BJ (cell line): ENCODE results near the gene C1orf50. TPM values are rescaled to one million over a fixed set of nuclear protein-coding genes. Genes with fewer than 3 reads are reported as not detected.

Source experiments
- CTCF ChIA-PET: fragments of 350-600 bp; formaldehyde crosslinking; extraction: SDS; loops from one replicate; lab custom pipeline; 2021; ENCODE audit warnings: antibody characterized with exemption, inconsistent platforms; lab: Yijun Ruan, JAX
- POLR2A ChIA-PET: fragments of 300-600 bp; sonication (Branson Sonifier 250); formaldehyde crosslinking; extraction: SDS; loops from one replicate; lab custom pipeline; 2021; ENCODE audit warnings: antibody characterized with exemption; lab: Charles Lee
- DNase-seq: peaks from one replicate; pipeline ENCODE4 v3.0.0-alpha.2; 2011; ENCODE audit warnings: low read depth
- H3K27me3 ChIP-seq: 2 replicates; pipeline ENCODE4 v1.6.0; 2011; ENCODE audit warnings: low read length; ENCODE audit not compliant: control insufficient read depth, insufficient read depth
- H3K36me3 ChIP-seq: 2 replicates; pipeline ENCODE4 v1.5.1; 2011; ENCODE audit warnings: low read length; ENCODE audit not compliant: control insufficient read depth, insufficient read depth
- H3K4me3 ChIP-seq: 2 replicates; pipeline ENCODE4 v1.5.1; 2011; ENCODE audit warnings: low read depth, mild to moderate bottlenecking, control low read depth, low read length
- polyA plus RNA-seq: library from polyadenylated mRNA; depleted of rRNA; stranded (reverse); fragments of >200 nt; gene quantifications from 2 replicates; pipeline ENCODE4 v1.2.3, GENCODE V29; 2011
- TF ChIP-seq, protein P1 (sequence below): IDR thresholded peaks from 2 replicates; pipeline ENCODE4 v1.5.1; 2011; ENCODE audit warnings: low read depth, mild to moderate bottlenecking, control low read depth, inconsistent platforms, low read length, moderate library complexity; ENCODE audit not compliant: insufficient read depth

Gene C1orf50
- polyA plus RNA-seq, 1 experiment: 2.0 TPM

- ChIA-PET POLR2A (no interaction called here), CTCF (no interaction called here)
- DNase-seq: no peak
- TF ChIP-seq, protein P1, sequence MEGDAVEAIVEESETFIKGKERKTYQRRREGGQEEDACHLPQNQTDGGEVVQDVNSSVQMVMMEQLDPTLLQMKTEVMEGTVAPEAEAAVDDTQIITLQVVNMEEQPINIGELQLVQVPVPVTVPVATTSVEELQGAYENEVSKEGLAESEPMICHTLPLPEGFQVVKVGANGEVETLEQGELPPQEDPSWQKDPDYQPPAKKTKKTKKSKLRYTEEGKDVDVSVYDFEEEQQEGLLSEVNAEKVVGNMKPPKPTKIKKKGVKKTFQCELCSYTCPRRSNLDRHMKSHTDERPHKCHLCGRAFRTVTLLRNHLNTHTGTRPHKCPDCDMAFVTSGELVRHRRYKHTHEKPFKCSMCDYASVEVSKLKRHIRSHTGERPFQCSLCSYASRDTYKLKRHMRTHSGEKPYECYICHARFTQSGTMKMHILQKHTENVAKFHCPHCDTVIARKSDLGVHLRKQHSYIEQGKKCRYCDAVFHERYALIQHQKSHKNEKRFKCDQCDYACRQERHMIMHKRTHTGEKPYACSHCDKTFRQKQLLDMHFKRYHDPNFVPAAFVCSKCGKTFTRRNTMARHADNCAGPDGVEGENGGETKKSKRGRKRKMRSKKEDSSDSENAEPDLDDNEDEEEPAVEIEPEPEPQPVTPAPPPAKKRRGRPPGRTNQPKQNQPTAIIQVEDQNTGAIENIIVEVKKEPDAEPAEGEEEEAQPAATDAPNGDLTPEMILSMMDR: no peak
- Histone ChIP-seq H3K27me3 (no peaks in the 10 kb centered on the region), H3K36me3 (peaks cover 4% of the 10 kb centered on the region; the same call in 1 of the 2 replicates), H3K4me3 (no peak overlapping the region)
Measured at GRCh38 chr1:42740851-42741580, 26.0 kb upstream of the C1orf50 start.

- Histone ChIP-seq H3K36me3 (peaks cover 9% of the 10 kb centered on the region), H3K4me3 (no peak overlapping the region), H3K27me3 (no peaks in the 10 kb centered on the region)
- TF ChIP-seq, protein P1: no peak
- ChIA-PET CTCF (no interaction called here), POLR2A (no interaction called here)
- DNase-seq: no peak
Measured at GRCh38 chr1:42741706-42742105, 25.3 kb upstream of the C1orf50 start.

GRCh38 chr1:42742141-42742540 lies 24.9 kb upstream of the C1orf50 start:
- ChIA-PET POLR2A (no interaction called here), CTCF (no interaction called here)
- DNase-seq: no peak
- TF ChIP-seq, protein P1: no peak
- no peak overlapping the region for H3K4me3 ChIP-seq
- no peaks in the 10 kb centered on the region for H3K27me3 ChIP-seq
- H3K36me3 ChIP-seq: peaks cover 14% of the 10 kb centered on the region

DNA sequence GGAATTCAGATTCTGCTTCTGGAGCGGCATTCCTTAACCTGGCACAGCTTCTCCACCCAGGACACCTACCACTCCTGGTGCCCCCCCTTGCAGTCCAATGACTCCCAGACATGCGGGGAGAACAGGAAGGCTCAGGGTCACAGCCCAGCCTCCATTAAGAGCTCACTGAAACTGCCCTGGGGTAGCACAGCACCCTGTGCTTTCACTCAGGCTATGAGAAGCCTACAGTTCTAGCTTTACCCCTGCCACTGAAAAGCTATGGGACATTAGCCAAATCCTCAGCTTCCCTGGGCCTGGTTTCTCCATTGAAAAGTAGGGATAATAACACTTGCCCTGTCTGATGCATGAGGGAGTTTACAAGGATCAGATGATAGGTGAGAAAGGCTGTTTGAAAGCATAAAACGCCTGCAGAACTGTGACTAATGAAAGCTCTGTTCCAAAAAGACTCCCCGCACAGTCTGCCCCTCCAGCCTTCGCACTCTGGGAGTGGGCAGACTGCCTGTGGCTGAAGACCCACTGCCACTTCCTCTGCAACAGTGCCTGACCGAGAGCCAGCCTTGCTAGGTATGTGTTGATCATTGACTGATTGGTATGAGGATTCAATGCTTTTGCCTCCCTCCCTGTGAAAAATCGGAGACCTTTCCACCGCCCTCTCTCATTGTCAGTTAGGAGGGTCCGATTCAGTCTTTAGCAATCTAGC lies 24.3 kb upstream of the C1orf50 start:
- ChIA-PET POLR2A (no interaction called here), CTCF (interaction anchor here (0.7 to 1.0 kb wide), 2 partner anchors 60 to 68 kb away, joined by 3 to 4 read pairs; no protein-coding TSS in a partner anchor)
- TF ChIP-seq, protein P1: no peak
- no peaks in the 10 kb centered on the region for H3K27me3 ChIP-seq
- H3K4me3 ChIP-seq: no peak overlapping the region
- no peak for DNase-seq
- H3K36me3 ChIP-seq: peaks cover 18% of the 10 kb centered on the region
